Nasal cavity respiratory epithelium epithelial cell of viscerocranial mucosa (primary cell): ENCODE results near the gene HIF1A. TPM values are rescaled to one million over a fixed set of nuclear protein-coding genes. Genes with fewer than 3 reads are reported as not detected.

ENCODE experiments used
- total RNA-seq: library from RNA; depleted of rRNA; stranded (reverse); fragments of >200 nt; gene quantifications from 2 replicates; pipeline ENCODE4 v1.2.3, GENCODE V29; 2014

Gene HIF1A
- total RNA-seq = 153 and 901 TPM in 2 replicates

DNA sequence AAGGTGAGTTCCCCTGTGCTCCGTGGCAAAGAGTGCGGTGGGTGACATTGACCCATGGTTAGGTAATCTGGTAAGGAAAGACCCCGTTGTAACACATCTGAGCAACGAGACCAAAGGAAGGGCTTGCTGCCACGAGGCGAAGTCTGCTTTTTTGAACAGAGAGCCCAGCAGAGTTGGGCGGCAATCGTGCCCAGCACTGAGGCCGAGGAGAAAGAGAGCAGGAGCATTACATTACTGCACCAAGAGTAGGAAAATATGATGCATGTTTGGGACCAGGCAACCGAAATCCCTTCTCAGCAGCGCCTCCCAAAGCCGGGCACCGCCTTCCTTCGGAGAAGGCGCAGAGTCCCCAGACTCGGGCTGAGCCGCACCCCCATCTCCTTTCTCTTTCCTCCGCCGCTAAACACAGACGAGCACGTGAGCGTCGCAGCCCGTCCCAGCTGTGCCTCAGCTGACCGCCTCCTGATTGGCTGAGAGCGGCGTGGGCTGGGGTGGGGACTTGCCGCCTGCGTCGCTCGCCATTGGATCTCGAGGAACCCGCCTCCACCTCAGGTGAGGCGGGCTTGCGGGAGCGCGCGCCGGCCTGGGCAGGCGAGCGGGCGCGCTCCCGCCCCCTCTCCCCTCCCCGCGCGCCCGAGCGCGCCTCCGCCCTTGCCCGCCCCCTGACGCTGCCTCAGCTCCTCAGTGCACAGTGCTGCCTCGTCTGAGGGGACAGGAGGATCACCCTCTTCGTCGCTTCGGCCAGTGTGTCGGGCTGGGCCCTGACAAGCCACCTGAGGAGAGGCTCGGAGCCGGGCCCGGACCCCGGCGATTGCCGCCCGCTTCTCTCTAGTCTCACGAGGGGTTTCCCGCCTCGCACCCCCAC is at the start of gene HIF1A:
Gene HIF1A, plus strand, starts transcription at position 684 of the 865 bp plus-strand sequence. CDS start 292 bp downstream, outside the sequence.

DNA sequence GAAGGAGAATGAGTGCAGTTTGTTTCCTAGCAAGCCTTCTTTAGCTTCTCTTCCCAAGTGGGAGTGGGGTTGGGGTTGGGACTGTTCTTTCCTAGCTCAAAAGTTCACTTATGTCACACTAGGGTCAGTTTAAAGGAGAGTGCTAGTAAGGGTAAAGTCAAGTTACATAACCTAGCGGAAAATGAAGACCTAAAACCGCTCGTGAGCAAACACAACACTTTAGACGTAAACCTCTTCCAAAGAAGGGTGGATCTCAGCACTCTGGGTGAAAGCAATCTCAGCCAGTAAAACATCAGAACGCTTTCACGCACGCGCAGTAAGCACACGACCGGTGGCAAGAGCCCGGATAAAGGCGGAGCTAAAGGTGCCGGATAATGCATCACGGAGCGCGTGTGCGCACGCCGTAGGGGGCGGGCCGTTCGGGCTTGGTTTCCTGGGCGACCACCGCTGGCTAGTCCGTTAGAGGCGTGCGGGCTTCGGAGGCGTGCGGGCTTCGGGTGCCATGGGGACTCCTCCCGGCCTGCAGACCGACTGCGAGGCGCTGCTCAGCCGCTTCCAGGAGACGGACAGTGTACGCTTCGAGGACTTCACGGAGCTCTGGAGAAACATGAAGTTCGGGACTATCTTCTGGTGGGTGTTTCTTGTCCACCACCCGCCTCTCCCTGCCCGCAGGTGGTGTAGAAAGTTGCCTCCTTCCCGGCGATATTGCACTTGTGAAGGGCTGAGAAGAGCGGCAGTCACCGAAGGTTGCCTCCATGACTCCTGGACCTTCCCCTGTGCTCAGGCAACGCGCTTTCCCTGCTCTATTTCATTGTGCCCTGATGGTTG is 66.9 kb downstream of the HIF1A start, which contains the start of gene SNAPC1:
Gene SNAPC1, plus strand, starts transcription at position 462 of the 828 bp plus-strand sequence. Its CDS starts 41 bp downstream, at position 503.

Other genes with a start within 250 kb of the HIF1A start
- gene SNAPC1, start 66.9 kb downstream of the HIF1A start, total RNA-seq = 18.1 and 34.0 TPM in 2 replicates
- gene SYT16, start 117.2 kb downstream of the HIF1A start, total RNA-seq = under 0.01 and 0.71 TPM in 2 replicates